ENCODE results near the gene NUDCD3. TPM values are rescaled to one million over a fixed set of nuclear protein-coding genes. Genes with fewer than 3 reads are reported as not detected.
A peak's percentile ranks its signal among the peaks of the same experiment; 100 is the strongest.

The NUDCD3 gene
- total and polyA plus RNA-seq, 4 donors: 15.4 to 30.7 (median 24.3) TPM

DNA sequence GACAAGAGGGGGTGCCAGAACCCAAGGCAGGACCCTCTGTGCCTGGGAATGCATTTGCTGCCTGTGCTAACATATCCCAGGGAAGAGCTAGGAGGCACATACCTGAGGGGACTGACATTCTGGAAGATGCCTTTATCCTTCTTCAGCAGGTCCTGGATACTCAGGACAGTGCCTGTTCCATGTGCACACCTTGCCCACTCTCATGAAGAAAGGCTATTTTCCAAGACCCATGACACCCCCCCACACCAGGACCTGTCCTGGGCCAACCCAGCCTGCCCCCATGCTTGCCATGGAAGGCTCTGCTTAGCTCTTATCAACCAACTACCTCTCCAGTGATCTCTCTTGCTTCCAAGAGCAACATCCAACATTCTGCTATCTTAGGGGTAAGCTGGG is 97.8 kb downstream of the NUDCD3 start:
- Histone ChIP-seq H3K9ac (ENCODE audit: low read depth in 1 of 2, low read length in 2 of 2) (no peak overlapping the region), H3K4me3 (ENCODE audit: low read depth in 1 of 3, low read length in 3 of 3) (no peak overlapping the region), H3K27ac (ENCODE audit: low read depth in 1 of 2, low read length in 2 of 2) (no peak overlapping the region), H3K4me1 (ENCODE audit: control insufficient read depth in 4 of 4, insufficient read depth in 4 of 4, low read length in 3 of 4) (peaks cover 0 to 4% (median 0%) of the 10 kb centered on the region in 4 donors), H3K36me3 (ENCODE audit: control insufficient read depth in 4 of 4, insufficient read depth in 3 of 4, low read depth in 1 of 4, low read length in 3 of 4) (peaks cover 7 to 41% (median 28%) of the 10 kb centered on the region in 4 donors), H3K9me3 (ENCODE audit: control insufficient read depth in 4 of 4, low read length in 3 of 4) (no peaks in the 10 kb centered on the region), H3K27me3 (ENCODE audit: control insufficient read depth in 4 of 4, insufficient read depth in 4 of 4, low read length in 3 of 4) (no peaks in the 10 kb centered on the region)
- DNase-seq (ENCODE audit: low spot score): peak; percentile 21
- no peak for TF ChIP-seq NR2F2 (IDR thresholded peaks at IDR 0.05)
- TF ChIP-seq, protein P1, sequence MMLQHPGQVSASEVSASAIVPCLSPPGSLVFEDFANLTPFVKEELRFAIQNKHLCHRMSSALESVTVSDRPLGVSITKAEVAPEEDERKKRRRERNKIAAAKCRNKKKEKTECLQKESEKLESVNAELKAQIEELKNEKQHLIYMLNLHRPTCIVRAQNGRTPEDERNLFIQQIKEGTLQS (IDR thresholded peaks at IDR 0.05): no peak
- TF ChIP-seq, protein P2, sequence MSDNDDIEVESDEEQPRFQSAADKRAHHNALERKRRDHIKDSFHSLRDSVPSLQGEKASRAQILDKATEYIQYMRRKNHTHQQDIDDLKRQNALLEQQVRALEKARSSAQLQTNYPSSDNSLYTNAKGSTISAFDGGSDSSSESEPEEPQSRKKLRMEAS (IDR thresholded peaks at IDR 0.05): no peak
- no peak for TF ChIP-seq FOXA2 (IDR thresholded peaks at IDR 0.05)
- no peak for TF ChIP-seq RAD21 (IDR thresholded peaks at IDR 0.05)
- TF ChIP-seq, protein P3, sequence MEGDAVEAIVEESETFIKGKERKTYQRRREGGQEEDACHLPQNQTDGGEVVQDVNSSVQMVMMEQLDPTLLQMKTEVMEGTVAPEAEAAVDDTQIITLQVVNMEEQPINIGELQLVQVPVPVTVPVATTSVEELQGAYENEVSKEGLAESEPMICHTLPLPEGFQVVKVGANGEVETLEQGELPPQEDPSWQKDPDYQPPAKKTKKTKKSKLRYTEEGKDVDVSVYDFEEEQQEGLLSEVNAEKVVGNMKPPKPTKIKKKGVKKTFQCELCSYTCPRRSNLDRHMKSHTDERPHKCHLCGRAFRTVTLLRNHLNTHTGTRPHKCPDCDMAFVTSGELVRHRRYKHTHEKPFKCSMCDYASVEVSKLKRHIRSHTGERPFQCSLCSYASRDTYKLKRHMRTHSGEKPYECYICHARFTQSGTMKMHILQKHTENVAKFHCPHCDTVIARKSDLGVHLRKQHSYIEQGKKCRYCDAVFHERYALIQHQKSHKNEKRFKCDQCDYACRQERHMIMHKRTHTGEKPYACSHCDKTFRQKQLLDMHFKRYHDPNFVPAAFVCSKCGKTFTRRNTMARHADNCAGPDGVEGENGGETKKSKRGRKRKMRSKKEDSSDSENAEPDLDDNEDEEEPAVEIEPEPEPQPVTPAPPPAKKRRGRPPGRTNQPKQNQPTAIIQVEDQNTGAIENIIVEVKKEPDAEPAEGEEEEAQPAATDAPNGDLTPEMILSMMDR (IDR thresholded peaks at IDR 0.05; ENCODE audit: low read depth, low read length, missing input control): no peak
- no peak for TF ChIP-seq YY1 (IDR thresholded peaks at IDR 0.05)
- TF ChIP-seq HNF4G (IDR thresholded peaks at IDR 0.05): no peak
- TF ChIP-seq GABPA (IDR thresholded peaks at IDR 0.05 in 1 of 2, conservative IDR thresholded peaks at IDR 0.05 in 1 of 2): no peak
- no peak for TF ChIP-seq REST (IDR thresholded peaks at IDR 0.05)
- no peak for TF ChIP-seq RXRA (IDR thresholded peaks at IDR 0.05)
- no peak for TF ChIP-seq EGR1 (IDR thresholded peaks at IDR 0.05; ENCODE audit: low read depth in 2 of 2)
- no peak for TF ChIP-seq HNF4A (conservative IDR thresholded peaks at IDR 0.05)

- Histone ChIP-seq H3K27me3 (ENCODE audit: control insufficient read depth in 4 of 4, insufficient read depth in 4 of 4, low read length in 3 of 4) (no peaks in the 10 kb centered on the region), H3K9ac (ENCODE audit: low read depth in 1 of 2, low read length in 2 of 2) (no peak overlapping the region), H3K9me3 (ENCODE audit: control insufficient read depth in 4 of 4, low read length in 3 of 4) (no peaks in the 10 kb centered on the region), H3K27ac (ENCODE audit: low read depth in 1 of 2, low read length in 2 of 2) (no peak overlapping the region), H3K4me3 (ENCODE audit: low read depth in 1 of 3, low read length in 3 of 3) (no peak overlapping the region), H3K36me3 (ENCODE audit: control insufficient read depth in 4 of 4, insufficient read depth in 3 of 4, low read depth in 1 of 4, low read length in 3 of 4) (peaks cover 7 to 39% (median 27%) of the 10 kb centered on the region in 4 donors), H3K4me1 (ENCODE audit: control insufficient read depth in 4 of 4, insufficient read depth in 4 of 4, low read length in 3 of 4) (peaks cover 0 to 1% (median 0%) of the 10 kb centered on the region in 4 donors)
- peak; percentile 24 for DNase-seq (ENCODE audit: low spot score)
- 98% methylated on average over 11 of the region's 11 CpGs for WGBS
- TF ChIP-seq HNF4A (conservative IDR thresholded peaks at IDR 0.05) (no peak), RXRA (IDR thresholded peaks at IDR 0.05) (no peak), TAF1 (conservative IDR thresholded peaks at IDR 0.05) (no peak), EGR1 (IDR thresholded peaks at IDR 0.05; ENCODE audit: low read depth in 2 of 2) (no peak)
These were observed 98.5 kb downstream of the NUDCD3 start for GRCh38 chr7:44391746-44392617.

All from liver (tissue), 9 donors.